Effector memory CD4-positive, alpha-beta T cell (primary cell): ENCODE results near the gene OR5AR1.
"Not testable (repeated sequence)": the region's sequence is repeated elsewhere in the genome, so short reads cannot be mapped to it uniquely, and the experiment has no call there.

Source experiments
- DNase-seq, 3 donors: peaks; one replicate each; pipeline ENCODE4 v3.0.0-alpha.2; 2020
- H3K27ac ChIP-seq: 2 replicates; pipeline ENCODE4 v1.7.0; 2013; ENCODE audit warnings: mild to moderate bottlenecking, low read length, moderate library complexity; ENCODE audit not compliant: insufficient read depth, poor library complexity, severe bottlenecking
- H3K27me3 ChIP-seq: replicated peaks from 2 replicates; pipeline ENCODE4 v1.7.0; 2013; ENCODE audit warnings: mild to moderate bottlenecking, low read length; ENCODE audit not compliant: insufficient read depth, control insufficient read depth, poor library complexity, severe bottlenecking
- H3K36me3 ChIP-seq: 2 replicates; pipeline ENCODE4 v1.7.0; 2013; ENCODE audit warnings: mild to moderate bottlenecking, low read length, moderate library complexity; ENCODE audit not compliant: control insufficient read depth, insufficient read depth
- H3K4me1 ChIP-seq: 2 replicates; pipeline ENCODE4 v1.7.0; 2013; ENCODE audit warnings: low read length, mild to moderate bottlenecking; ENCODE audit not compliant: control insufficient read depth, insufficient read depth, poor library complexity, severe bottlenecking
- H3K4me3 ChIP-seq: 2 replicates; pipeline ENCODE4 v1.7.0; 2013; ENCODE audit warnings: low read length, low read depth, mild to moderate bottlenecking; ENCODE audit not compliant: insufficient read depth, poor library complexity, severe bottlenecking
- H3K9me3 ChIP-seq: 2 replicates; pipeline ENCODE4 v1.7.0; 2013; ENCODE audit warnings: mild to moderate bottlenecking, low read length, moderate library complexity; ENCODE audit not compliant: control insufficient read depth

Gene OR5AR1

DNA sequence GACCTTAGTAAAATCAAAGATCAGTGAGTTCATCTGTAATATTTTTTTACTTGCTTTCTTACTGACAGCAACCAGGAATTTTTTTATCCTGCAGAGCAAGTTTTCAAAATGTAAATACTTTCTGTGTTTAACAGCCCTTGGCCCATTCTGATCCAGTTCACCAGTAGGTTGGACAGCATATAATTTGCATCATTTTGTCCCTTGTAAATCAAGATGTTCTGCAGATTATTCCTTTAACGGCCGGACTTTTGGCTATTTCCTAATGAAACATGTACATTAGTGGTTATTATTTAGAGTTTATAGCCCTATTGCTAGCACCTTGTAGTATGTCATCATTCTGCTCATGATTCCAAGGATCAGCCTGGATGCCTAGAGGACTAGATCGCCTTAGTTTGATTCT is 27.7 kb downstream of the OR5AR1 start:
- not testable (repeated sequence) for H3K4me1 ChIP-seq, DNase-seq, H3K27me3 ChIP-seq, H3K4me3 ChIP-seq, H3K36me3 ChIP-seq, H3K9me3 ChIP-seq, H3K27ac ChIP-seq

DNA sequence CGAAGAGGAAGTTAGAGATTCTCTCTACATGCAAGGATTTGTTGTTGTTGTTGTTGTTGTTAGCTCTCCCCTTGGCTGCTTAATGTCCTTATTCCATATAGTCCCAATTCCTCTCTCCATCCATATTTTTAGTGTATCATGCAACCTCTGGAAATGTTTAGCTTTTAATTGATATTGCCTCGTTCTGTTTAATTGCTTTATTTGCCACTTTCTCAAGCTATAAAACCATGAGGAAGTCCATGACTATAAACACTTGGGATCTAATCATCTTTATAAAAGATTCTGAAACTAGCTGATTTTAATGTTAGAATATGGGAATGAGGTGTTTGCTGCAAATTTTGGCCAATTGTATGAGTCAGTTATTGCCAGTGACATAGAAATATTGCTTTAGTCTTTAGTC is 29.9 kb downstream of the OR5AR1 start:
- no peaks in the 10 kb centered on the region for H3K36me3 ChIP-seq
- H3K4me3 ChIP-seq = no peak overlapping the region
- H3K9me3 ChIP-seq = no peaks in the 10 kb centered on the region
- H3K4me1 ChIP-seq = no peaks in the 10 kb centered on the region
- no peaks in the 10 kb centered on the region for H3K27me3 ChIP-seq
- H3K27ac ChIP-seq = no peak overlapping the region
- DNase-seq = no peak

DNA sequence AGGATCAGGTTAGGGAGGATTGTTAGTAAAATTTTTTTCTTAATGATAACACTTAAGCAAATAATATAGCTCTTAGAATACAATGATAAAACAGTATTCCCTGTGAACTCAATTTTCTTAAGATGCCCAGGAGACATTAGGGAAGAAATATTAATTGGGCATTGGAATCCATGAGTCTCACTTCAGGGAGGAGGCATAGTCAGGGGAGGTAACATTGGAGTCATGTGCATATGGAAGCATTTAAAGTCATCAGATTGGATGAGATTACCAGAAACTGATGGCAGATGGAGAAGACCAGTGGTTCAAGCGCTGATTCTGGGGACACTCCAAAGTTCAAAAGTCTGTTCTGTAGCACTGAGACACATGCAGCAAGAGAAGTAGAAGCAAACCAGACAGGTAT is 35.3 kb downstream of the OR5AR1 start, which contains the start of gene OR9G1:
Gene OR9G1, plus strand, starts transcription at position 301 of the 400 bp plus-strand sequence. CDS start 1,293 bp downstream, outside the sequence.
- no peak within 1 kb of the TSS for H3K27ac ChIP-seq
- H3K27me3 ChIP-seq = no peaks in the 10 kb centered on the region
- no peak for DNase-seq
- H3K4me3 ChIP-seq = no peak within 1 kb of the TSS
- H3K4me1 ChIP-seq = no peaks in the 10 kb centered on the region
- H3K9me3 ChIP-seq = no peaks in the 10 kb centered on the region
- H3K36me3 ChIP-seq = no peaks in the 10 kb centered on the region

DNA sequence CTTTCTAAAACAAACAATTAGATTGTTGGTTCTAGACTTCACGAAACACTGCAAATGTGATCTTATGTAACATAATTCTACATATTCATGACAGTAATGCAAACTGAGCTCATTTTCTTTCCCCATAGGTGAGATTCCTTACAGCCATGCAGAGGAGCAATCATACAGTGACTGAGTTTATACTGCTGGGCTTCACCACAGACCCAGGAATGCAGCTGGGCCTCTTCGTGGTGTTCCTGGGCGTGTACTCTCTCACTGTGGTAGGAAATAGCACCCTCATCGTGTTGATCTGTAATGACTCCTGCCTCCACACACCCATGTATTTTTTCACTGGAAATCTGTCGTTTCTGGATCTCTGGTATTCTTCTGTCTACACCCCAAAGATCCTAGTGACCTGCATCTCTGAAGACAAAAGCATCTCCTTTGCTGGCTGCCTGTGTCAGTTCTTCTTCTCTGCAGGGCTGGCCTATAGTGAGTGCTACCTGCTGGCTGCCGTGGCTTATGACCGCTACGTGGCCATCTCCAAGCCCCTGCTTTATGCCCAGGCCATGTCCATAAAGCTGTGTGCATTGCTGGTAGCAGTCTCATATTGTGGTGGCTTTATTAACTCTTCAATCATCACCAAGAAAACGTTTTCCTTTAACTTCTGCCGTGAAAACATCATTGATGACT is 36.9 kb downstream of the OR5AR1 start:
- H3K9me3 ChIP-seq = no peaks in the 10 kb centered on the region
- no peaks in the 10 kb centered on the region for H3K4me1 ChIP-seq
- no peaks in the 10 kb centered on the region for H3K36me3 ChIP-seq
- H3K27me3 ChIP-seq = no peaks in the 10 kb centered on the region
- H3K4me3 ChIP-seq = no peak overlapping the region
- no peak for DNase-seq
- no peak overlapping the region for H3K27ac ChIP-seq

DNA sequence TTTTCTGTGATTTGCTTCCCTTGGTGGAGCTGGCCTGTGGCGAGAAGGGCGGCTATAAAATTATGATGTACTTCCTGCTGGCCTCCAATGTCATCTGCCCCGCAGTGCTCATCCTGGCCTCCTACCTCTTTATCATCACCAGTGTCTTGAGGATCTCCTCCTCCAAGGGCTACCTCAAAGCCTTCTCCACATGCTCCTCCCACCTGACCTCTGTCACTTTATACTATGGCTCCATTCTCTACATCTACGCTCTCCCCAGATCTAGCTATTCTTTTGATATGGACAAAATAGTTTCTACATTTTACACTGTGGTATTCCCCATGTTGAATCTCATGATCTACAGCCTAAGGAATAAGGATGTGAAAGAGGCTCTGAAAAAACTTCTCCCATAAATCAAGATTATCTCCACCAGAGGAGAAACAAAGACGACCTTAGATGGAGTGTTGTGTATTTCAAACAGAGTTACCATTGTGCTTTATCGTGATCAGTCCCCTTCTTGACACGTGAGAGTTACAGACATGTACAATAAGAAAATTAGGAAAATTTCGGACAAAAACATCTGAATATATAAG is 37.5 kb downstream of the OR5AR1 start:
- H3K4me3 ChIP-seq = no peak overlapping the region
- no peaks in the 10 kb centered on the region for H3K4me1 ChIP-seq
- H3K27me3 ChIP-seq = no peaks in the 10 kb centered on the region
- H3K36me3 ChIP-seq = no peaks in the 10 kb centered on the region
- H3K27ac ChIP-seq = no peak overlapping the region
- no peaks in the 10 kb centered on the region for H3K9me3 ChIP-seq
- no peak for DNase-seq

DNA sequence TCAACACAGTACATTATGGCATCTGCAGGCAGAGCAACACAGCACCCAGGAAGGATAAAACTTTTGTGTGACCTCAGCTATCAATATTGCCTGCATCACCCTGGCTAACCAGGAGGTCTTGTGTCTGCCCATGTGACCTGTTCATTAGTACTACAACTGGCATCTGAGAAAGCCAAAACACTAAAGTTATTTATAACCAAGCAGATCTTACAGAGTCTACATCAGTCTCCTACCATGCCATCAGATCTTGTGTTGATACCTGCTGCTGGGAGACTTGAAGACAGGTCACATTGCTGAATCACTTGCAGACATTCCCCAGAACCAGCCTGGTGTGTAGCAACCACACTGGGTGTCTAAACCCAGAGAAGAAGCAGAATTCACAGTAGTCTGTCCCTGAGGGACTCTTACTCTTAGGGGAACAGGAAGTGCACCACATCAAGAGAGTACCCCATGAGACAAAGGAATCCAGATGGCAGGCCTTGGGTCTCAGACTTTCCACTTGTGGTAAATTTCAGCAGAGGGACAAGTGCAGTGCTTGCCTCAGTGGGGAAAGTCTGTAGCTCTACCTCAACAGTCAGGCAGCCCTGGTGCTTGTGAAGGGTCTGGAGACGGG is 42.4 kb downstream of the OR5AR1 start:
- DNase-seq = no peak
- Histone ChIP-seq H3K4me1 (no peaks in the 10 kb centered on the region), H3K27me3 (no peaks in the 10 kb centered on the region), H3K9me3 (no peaks in the 10 kb centered on the region), H3K36me3 (no peaks in the 10 kb centered on the region), H3K27ac (no peak overlapping the region), H3K4me3 (no peak overlapping the region)

DNA sequence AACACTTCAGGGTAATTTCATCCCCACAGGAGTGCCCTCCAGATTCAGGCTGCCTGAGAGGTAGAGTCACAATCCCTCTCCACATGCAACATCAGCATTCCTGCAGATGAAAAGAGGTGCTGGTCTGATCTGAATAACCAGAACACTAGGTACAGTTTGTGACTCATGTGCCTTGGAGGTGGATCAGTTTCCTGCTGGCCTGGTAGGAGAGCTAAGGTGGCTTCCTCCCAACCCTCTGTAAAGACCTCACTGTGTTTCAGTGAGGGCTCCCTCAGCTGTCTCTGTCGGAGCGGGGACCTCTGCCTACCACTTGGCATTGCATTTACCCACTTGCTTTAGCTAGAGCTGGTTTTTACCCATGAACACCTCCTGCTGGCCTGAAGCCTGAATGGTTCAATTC is 43.0 kb downstream of the OR5AR1 start:
- H3K27me3 ChIP-seq = no peaks in the 10 kb centered on the region
- no peak overlapping the region for H3K27ac ChIP-seq
- no peak overlapping the region for H3K4me3 ChIP-seq
- no peak for DNase-seq
- no peaks in the 10 kb centered on the region for H3K9me3 ChIP-seq
- no peaks in the 10 kb centered on the region for H3K36me3 ChIP-seq
- no peaks in the 10 kb centered on the region for H3K4me1 ChIP-seq

DNA sequence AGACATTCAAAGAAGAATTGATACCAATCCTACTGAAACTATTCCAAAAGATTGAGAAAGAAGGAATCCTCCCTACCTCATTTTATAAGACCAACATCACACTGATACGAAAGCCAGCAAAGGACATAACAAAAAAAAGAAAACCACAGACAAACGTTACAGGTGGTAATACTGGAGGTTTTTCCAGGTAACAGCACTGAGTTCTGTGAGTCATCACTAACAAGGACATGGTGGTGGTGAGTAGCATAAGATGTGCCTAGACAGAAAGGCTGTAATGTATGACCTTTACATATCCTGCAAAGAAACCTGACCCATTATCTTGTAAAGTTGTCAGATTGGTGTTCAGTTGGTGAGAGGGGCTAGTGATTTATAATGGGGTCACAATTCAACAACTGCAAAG is 50.7 kb downstream of the OR5AR1 start:
- no peaks in the 10 kb centered on the region for H3K36me3 ChIP-seq
- no peaks in the 10 kb centered on the region for H3K4me1 ChIP-seq
- no peaks in the 10 kb centered on the region for H3K27me3 ChIP-seq
- no peak for DNase-seq
- no peak overlapping the region for H3K27ac ChIP-seq
- no peak overlapping the region for H3K4me3 ChIP-seq
- H3K9me3 ChIP-seq = no peaks in the 10 kb centered on the region
